Measurements from ENCODE around the gene SLC2A6.

GRCh38 chr9:133493428-133493827, 14.5 kb upstream of the SLC2A6 start:
- no peak for TF ChIP-seq POLR2A (IDR thresholded peaks at IDR 0.05; ENCODE audit: extremely low read depth, insufficient read length)
- TF ChIP-seq, protein P1, sequence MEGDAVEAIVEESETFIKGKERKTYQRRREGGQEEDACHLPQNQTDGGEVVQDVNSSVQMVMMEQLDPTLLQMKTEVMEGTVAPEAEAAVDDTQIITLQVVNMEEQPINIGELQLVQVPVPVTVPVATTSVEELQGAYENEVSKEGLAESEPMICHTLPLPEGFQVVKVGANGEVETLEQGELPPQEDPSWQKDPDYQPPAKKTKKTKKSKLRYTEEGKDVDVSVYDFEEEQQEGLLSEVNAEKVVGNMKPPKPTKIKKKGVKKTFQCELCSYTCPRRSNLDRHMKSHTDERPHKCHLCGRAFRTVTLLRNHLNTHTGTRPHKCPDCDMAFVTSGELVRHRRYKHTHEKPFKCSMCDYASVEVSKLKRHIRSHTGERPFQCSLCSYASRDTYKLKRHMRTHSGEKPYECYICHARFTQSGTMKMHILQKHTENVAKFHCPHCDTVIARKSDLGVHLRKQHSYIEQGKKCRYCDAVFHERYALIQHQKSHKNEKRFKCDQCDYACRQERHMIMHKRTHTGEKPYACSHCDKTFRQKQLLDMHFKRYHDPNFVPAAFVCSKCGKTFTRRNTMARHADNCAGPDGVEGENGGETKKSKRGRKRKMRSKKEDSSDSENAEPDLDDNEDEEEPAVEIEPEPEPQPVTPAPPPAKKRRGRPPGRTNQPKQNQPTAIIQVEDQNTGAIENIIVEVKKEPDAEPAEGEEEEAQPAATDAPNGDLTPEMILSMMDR (IDR thresholded peaks at IDR 0.05; ENCODE audit: low read depth, low read length), result no peak
- no peak for TF ChIP-seq MYC (IDR thresholded peaks at IDR 0.05; ENCODE audit: low read depth, low read length)
- no peak for TF ChIP-seq MAX (IDR thresholded peaks at IDR 0.05; ENCODE audit: low read depth, low read length)
